Thoracic aorta (tissue), 2 donors: ENCODE data around the gene PIP4P1. TPM values are rescaled to one million over a fixed set of nuclear protein-coding genes. Genes with fewer than 3 reads are reported as not detected.

Experiments
- ATAC-seq: fragments of 150-250 bp; one replicate; pipeline ENCODE4 v1.8.0; 2017; ENCODE audit warnings: low read depth; ENCODE audit not compliant: insufficient number of reproducible peaks, low FRiP score
- DNase-seq: peaks from one replicate; pipeline ENCODE4 v3.0.0-alpha.2; 2020; ENCODE audit warnings: low spot score
- H3K27ac ChIP-seq, 2 donors: fragments of 200-600 bp; sonication (generic); 1 replicate in 1 of 2; 2 replicates in 1 of 2; pipeline ENCODE4 v1.5.1; 2016; ENCODE audit warnings: mild to moderate bottlenecking in 2 of 2, moderate library complexity in 2 of 2
- H3K27me3 ChIP-seq: fragments of 200-600 bp; sonication (generic); replicated peaks from 2 replicates; pipeline ENCODE4 v1.6.0; 2016; ENCODE audit warnings: mild to moderate bottlenecking; ENCODE audit not compliant: insufficient read depth
- H3K36me3 ChIP-seq: fragments of 200-600 bp; sonication (generic); one replicate; pipeline ENCODE4 v1.5.1; 2016
- H3K4me1 ChIP-seq, 2 donors: fragments of 200-600 bp; sonication (generic); 1 replicate in 1 of 2; 2 replicates in 1 of 2; pipeline versions ENCODE4 v1.5.1 to v1.6.0; 2016; ENCODE audit warnings: low read depth in 2 of 2, mild to moderate bottlenecking in 1 of 2; ENCODE audit not compliant: control insufficient read depth in 1 of 2
- H3K4me3 ChIP-seq: fragments of 200-600 bp; sonication (generic); 2 replicates; pipeline ENCODE4 v1.5.1; 2016; ENCODE audit warnings: mild to moderate bottlenecking
- H3K9me3 ChIP-seq: fragments of 200-600 bp; sonication (generic); 2 replicates; pipeline ENCODE4 v1.5.1; 2016
- CTCF ChIP-seq: fragments of 200-600 bp; sonication (generic); IDR thresholded peaks from one replicate; pipeline ENCODE4 v1.5.1; 2019; ENCODE audit warnings: antibody characterized with exemption
- total RNA-seq, 2 donors: library from RNA; depleted of rRNA; stranded (reverse); fragments of >200 nt; gene quantifications; one replicate each; pipeline versions ENCODE4 v1.1.0 to v1.2.3, GENCODE V29; 2016

Gene PIP4P1
- total RNA-seq, 2 donors from 2014 or later = 11.6 to 13.8 TPM

GRCh38 chr14:20435582-20436362, 25.5 kb downstream of the PIP4P1 start, which contains the start of gene KLHL33:
KLHL33 (minus strand) TSS chr14:20436166; CDS start chr14:20435811, 355 bp downstream.
- ATAC-seq = no peak
- H3K36me3 ChIP-seq = no peaks in the 10 kb centered on the region
- H3K27ac ChIP-seq = peak within 1 kb of the TSS in 1 of 2 donors; percentile 38
- H3K4me3 ChIP-seq = peak within 1 kb of the TSS; percentile 59
- peaks cover 0 to 13% of the 10 kb centered on the region in 2 donors for H3K4me1 ChIP-seq
- H3K27me3 ChIP-seq = no peaks in the 10 kb centered on the region
- no peak for TF ChIP-seq CTCF
- DNase-seq = no peak
- H3K9me3 ChIP-seq = no peaks in the 10 kb centered on the region

- DNase-seq (peak; percentile 9), ATAC-seq (no peak)
- H3K36me3 ChIP-seq = no peaks in the 10 kb centered on the region
- peak overlapping the region in 1 of 2 donors; percentile 38 for H3K27ac ChIP-seq
- H3K9me3 ChIP-seq = no peaks in the 10 kb centered on the region
- TF ChIP-seq CTCF = no peak
- no peaks in the 10 kb centered on the region for H3K27me3 ChIP-seq
- peaks cover 0 to 13% of the 10 kb centered on the region in 2 donors for H3K4me1 ChIP-seq
- H3K4me3 ChIP-seq = peak overlapping the region; percentile 59
Observed at GRCh38 chr14:20434701-20435581, 26.3 kb downstream of the PIP4P1 start.

DNA sequence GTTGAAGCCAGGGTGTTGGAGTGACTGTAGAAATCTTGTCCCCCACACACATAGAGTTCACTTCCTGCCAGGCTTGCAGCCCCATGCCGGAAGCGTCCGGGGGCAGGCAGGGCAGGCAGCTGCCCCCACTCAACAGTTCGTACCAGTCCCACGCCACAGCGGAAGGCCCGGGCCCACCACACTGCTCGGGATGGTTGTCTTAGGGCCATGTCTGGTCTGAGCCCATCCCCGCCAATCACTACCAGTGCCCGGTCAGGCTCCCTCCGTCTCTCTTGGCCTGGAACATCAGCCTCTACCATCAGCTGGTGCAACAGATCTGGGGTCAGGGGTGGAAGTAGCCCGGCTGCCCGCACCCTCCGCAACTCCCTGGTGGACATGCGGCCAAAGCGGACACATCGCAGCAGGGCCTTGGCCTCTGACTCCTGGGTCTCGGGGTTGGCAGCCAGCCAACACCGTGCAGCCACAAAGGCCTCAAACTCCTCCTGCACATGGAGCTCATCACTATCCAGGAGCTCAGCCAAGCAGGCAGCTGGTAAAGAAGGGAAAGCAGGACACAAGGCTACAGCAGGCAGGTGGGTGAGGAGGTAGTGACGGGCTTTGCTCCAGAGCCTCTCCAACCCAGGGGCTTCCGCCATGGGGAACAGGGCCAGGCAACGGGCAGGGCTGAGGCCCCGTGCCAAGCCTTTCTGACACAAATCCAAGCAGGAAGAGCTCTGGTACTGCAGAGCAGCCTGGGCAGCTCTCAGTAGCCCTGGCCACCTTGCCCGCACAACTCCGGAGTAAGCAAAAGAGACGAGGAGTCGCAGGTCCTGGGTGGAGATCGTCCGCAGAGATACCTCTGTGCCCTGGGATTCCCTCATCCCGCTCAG, 31.2 kb downstream of the PIP4P1 start:
- no peaks in the 10 kb centered on the region for H3K36me3 ChIP-seq
- H3K27ac ChIP-seq = no peak overlapping the region
- no peaks in the 10 kb centered on the region for H3K9me3 ChIP-seq
- H3K27me3 ChIP-seq = no peaks in the 10 kb centered on the region
- peaks cover 0 to 8% of the 10 kb centered on the region in 2 donors for H3K4me1 ChIP-seq
- no peak for TF ChIP-seq CTCF
- no peak overlapping the region for H3K4me3 ChIP-seq
- DNase-seq (no peak), ATAC-seq (no peak)

DNA sequence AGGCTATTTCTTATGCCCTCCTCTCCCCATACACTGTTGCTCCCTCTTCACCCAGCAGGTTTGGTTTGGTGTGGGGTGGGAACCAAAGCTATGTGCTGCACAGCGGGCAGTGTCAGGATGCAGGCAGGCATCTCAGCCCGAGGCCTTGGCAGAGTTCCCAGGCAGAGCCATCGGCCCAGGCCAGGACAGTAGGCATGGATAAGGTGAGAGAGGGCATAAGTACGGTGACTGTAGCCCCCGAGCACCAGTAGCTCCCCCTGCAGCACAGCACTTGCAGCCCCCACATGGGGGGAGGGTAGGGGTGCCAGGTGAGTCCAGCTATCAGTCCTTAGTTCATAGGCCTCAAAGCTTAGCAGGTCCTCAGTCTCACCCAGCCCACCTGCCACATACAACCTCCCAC, 32.4 kb downstream of the PIP4P1 start:
- ATAC-seq (no peak), DNase-seq (no peak)
- H3K36me3 ChIP-seq = no peaks in the 10 kb centered on the region
- TF ChIP-seq CTCF = no peak
- no peaks in the 10 kb centered on the region for H3K4me1 ChIP-seq
- no peaks in the 10 kb centered on the region for H3K27me3 ChIP-seq
- no peaks in the 10 kb centered on the region for H3K9me3 ChIP-seq
- no peak overlapping the region for H3K4me3 ChIP-seq
- no peak overlapping the region for H3K27ac ChIP-seq
